Measurements from ENCODE around the gene ESPL1.

Gene ESPL1

DNA sequence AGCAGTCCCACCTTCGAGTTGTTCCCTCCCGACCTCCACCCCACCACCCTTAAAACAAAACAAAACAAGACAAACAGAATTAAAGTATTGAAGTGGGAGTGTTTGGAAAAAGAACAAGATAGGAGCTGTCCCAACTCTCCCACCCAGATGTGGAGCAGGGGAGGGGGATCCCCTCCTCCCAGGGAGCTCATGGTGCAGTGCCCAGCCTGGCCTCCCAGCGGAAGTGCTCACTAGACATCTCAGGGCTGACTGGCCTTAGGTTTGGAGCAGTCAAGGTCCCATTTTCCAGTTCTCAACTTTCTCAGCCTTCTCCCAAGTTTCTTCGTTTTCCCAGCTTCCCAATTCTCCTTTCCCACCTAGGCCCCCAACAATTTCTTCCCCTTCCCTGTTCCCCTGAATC is 65.2 kb downstream of the ESPL1 start:
- TF ChIP-seq TAF1 (IDR thresholded peaks at IDR 0.05; ENCODE audit: borderline replicate concordance, insufficient read depth, low read length) (no peak), POLR2AphosphoS5 (IDR thresholded peaks at IDR 0.05; ENCODE audit: low read depth, low read length) (no peak), SIN3A (IDR thresholded peaks at IDR 0.05; ENCODE audit: borderline replicate concordance, insufficient read depth, low read length) (no peak), FOXP2 (optimal IDR thresholded peaks at IDR 0.05; ENCODE audit: borderline replicate concordance, extremely low read depth, extremely low read length, insufficient read depth) (no peak)
- TF ChIP-seq, protein P1, sequence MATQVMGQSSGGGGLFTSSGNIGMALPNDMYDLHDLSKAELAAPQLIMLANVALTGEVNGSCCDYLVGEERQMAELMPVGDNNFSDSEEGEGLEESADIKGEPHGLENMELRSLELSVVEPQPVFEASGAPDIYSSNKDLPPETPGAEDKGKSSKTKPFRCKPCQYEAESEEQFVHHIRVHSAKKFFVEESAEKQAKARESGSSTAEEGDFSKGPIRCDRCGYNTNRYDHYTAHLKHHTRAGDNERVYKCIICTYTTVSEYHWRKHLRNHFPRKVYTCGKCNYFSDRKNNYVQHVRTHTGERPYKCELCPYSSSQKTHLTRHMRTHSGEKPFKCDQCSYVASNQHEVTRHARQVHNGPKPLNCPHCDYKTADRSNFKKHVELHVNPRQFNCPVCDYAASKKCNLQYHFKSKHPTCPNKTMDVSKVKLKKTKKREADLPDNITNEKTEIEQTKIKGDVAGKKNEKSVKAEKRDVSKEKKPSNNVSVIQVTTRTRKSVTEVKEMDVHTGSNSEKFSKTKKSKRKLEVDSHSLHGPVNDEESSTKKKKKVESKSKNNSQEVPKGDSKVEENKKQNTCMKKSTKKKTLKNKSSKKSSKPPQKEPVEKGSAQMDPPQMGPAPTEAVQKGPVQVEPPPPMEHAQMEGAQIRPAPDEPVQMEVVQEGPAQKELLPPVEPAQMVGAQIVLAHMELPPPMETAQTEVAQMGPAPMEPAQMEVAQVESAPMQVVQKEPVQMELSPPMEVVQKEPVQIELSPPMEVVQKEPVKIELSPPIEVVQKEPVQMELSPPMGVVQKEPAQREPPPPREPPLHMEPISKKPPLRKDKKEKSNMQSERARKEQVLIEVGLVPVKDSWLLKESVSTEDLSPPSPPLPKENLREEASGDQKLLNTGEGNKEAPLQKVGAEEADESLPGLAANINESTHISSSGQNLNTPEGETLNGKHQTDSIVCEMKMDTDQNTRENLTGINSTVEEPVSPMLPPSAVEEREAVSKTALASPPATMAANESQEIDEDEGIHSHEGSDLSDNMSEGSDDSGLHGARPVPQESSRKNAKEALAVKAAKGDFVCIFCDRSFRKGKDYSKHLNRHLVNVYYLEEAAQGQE (IDR thresholded peaks at IDR 0.05; ENCODE audit: insufficient read depth in 1 of 2, low read depth in 2 of 2, low read length in 2 of 2), result no peak

DNA sequence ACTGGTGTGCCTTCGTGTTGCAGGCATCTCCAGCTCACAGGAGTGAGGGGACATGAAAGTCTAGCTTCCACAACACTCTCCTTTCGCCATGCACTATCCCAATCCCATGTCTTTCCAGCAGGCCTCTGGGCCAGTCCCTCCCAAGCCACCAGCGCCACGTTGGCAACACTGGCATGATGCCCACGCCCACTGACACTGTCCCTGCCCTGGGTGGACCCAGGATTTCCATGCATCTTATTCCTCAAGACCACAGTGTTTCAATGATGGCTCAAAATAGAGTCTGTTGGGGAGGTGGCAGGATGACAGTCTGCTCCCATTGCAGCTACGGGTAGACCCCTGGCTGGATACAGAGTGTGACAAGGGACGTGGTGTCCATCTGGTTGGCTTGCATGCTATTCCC is 65.7 kb downstream of the ESPL1 start:
- TF ChIP-seq POLR2AphosphoS5 (IDR thresholded peaks at IDR 0.05; ENCODE audit: low read depth, low read length) (no peak), FOXP2 (optimal IDR thresholded peaks at IDR 0.05; ENCODE audit: borderline replicate concordance, extremely low read depth, extremely low read length, insufficient read depth) (no peak), TAF1 (IDR thresholded peaks at IDR 0.05; ENCODE audit: borderline replicate concordance, insufficient read depth, low read length) (no peak), SIN3A (IDR thresholded peaks at IDR 0.05; ENCODE audit: borderline replicate concordance, insufficient read depth, low read length) (no peak)
- TF ChIP-seq, protein P1 (IDR thresholded peaks at IDR 0.05; ENCODE audit: insufficient read depth in 1 of 2, low read depth in 2 of 2, low read length in 2 of 2), result no peak

DNA sequence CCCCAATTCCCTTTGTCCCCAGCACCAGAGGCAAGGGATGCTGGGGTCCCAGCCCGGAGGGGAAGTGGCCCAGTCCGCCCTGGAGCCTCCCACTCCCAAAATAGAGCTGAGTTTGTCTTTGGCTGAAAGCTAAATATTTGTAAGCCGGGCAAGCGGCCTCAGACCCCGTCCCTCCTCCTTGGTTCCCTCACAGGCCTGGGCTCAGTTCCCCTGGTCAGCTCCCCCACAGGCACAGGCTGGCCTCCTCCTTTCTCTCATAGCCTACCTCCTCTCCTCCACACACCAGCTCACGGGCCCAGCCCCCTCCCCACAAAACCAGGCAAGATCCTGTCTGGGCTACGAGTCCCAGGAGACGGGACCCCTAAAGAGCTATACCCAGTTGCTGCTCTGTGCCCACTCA is 66.7 kb downstream of the ESPL1 start:
- TF ChIP-seq FOXP2 (optimal IDR thresholded peaks at IDR 0.05; ENCODE audit: borderline replicate concordance, extremely low read depth, extremely low read length, insufficient read depth) (no peak), TAF1 (IDR thresholded peaks at IDR 0.05; ENCODE audit: borderline replicate concordance, insufficient read depth, low read length) (no peak), POLR2AphosphoS5 (IDR thresholded peaks at IDR 0.05; ENCODE audit: low read depth, low read length) (no peak), SIN3A (IDR thresholded peaks at IDR 0.05; ENCODE audit: borderline replicate concordance, insufficient read depth, low read length) (no peak)
- TF ChIP-seq, protein P1 (IDR thresholded peaks at IDR 0.05; ENCODE audit: insufficient read depth in 1 of 2, low read depth in 2 of 2, low read length in 2 of 2), result no peak

DNA sequence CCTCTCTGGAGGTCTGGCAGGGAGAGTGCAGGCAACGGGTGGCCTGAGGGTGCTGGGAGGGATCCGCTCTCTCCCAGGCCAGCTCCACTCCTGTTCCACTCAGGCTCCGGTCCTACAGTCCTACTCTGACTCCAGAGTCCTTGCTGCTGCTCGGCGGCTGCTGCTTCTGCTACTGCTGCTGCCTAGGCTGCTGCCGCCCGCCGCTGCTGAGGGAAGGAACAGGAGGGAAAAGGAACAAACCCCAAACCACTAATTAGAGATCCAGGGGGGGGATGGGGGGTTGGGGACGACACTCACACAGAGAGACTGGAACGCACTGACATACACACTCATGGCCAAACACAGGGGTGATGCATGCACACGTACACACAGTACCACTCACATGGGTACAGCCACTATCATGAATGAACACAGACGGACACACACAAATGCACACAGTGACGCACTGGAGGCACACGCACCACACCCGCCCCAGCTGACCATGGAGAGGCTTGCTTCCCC is 68.1 kb downstream of the ESPL1 start, which contains the start of gene SP7:
SP7 (minus strand) TSS at position 174 of the 501 bp plus-strand sequence. CDS start 708 bp downstream, outside the sequence.
- TF ChIP-seq TAF1 (IDR thresholded peaks at IDR 0.05; ENCODE audit: borderline replicate concordance, insufficient read depth, low read length) (no peak), POLR2AphosphoS5 (IDR thresholded peaks at IDR 0.05; ENCODE audit: low read depth, low read length) (no peak), SIN3A (IDR thresholded peaks at IDR 0.05; ENCODE audit: borderline replicate concordance, insufficient read depth, low read length) (no peak), FOXP2 (optimal IDR thresholded peaks at IDR 0.05; ENCODE audit: borderline replicate concordance, extremely low read depth, extremely low read length, insufficient read depth) (no peak)
- TF ChIP-seq, protein P1 (IDR thresholded peaks at IDR 0.05; ENCODE audit: insufficient read depth in 1 of 2, low read depth in 2 of 2, low read length in 2 of 2), result no peak
